H1 (cell line): ENCODE results near the gene FAM53B. TPM values are rescaled to one million over a fixed set of nuclear protein-coding genes. Genes with fewer than 3 reads are reported as not detected.

ENCODE experiments used
- polyA plus RNA-seq, 7 experiments: library from polyadenylated mRNA; depleted of rRNA in 3 of 7; stranded (reverse) in 5 of 7; unstranded in 2 of 7; fragments of >200 nt in 5 of 7; fragments of 200-250 nt in 2 of 7; gene quantifications; 1 replicate in 5 of 7; 2 replicates in 1 of 7; 4 replicates in 1 of 7; pipeline versions ENCODE4 v1.2.1 to v1.2.3, GENCODE V29; 2011 to 2013; ENCODE audit warnings: missing spikeins in 2 of 7, mixed read lengths in 2 of 7
- total RNA-seq: library from RNA; stranded (reverse); fragmentation: NEBNext Ultra II Directional; extraction: Animal tissue kit (Norgen Biotek cat#: 25700); gene quantifications from 2 replicates; pipeline ENCODE4 v1.2.1, GENCODE V29; 2021
- TF ChIP-seq, protein P1 (sequence below): IDR thresholded peaks from 2 replicates; pipeline ENCODE4 v1.6.1; 2012; ENCODE audit warnings: inconsistent platforms

The FAM53B gene
- total and polyA plus RNA-seq, 2 of the 8 experiments (the other 6 are each of a cell fraction or from before 2014, with no cell fraction given): 5.3 to 14.4 TPM

DNA sequence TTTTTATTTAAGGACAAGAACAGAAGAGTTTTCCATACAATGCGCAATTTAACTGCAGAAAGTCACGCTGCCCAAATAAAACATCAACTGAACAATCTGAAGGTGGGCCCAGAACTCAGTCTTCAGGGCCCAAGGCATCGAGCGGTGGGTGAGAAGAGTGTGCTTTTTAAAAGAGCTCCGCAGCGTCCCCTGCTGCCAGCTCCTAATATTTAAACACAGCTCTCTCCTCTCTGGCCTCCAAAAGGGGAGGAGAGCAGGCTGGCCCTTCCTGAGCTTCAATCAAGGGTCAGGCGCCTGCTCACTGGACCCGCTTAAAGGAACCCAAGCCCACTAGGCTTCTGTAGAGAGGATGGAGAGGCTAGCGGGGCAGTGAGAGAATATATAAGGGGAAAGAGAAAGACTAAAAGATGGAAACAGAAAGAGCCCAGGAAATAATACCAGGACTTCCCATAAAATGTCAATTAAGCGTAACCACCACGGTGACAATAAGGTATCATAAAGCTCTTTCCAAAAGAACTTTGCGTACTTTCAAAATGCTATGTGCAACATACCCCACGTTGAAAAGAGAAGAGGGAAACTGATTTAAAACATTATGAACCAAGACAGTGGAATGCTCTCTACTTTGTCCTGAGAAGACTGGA is 2.8 kb downstream of the FAM53B start (continued):
- TF ChIP-seq, protein P1, sequence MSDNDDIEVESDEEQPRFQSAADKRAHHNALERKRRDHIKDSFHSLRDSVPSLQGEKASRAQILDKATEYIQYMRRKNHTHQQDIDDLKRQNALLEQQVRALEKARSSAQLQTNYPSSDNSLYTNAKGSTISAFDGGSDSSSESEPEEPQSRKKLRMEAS: peak; percentile 36; the same call in 1 of the 2 replicates
